Smooth muscle cell (in vitro differentiated cells): ENCODE results near the gene MRGPRX4. TPM values are rescaled to one million over a fixed set of nuclear protein-coding genes. Genes with fewer than 3 reads are reported as not detected.

Experiments
- DNase-seq: peaks from one replicate; lab custom pipeline; 2025; ENCODE audit not compliant: unreplicated experiment; lab: John Stamatoyannopoulos, UW
- H2AFZ ChIP-seq: fragments of 200-600 bp; sonication (generic); 2 replicates; pipeline ENCODE4 v1.6.0; 2016; ENCODE audit warnings: antibody characterized with exemption, low read depth, mild to moderate bottlenecking
- H3F3A ChIP-seq: fragments of 200-600 bp; sonication (generic); 2 replicates; pipeline ENCODE4 v1.6.0; 2017; ENCODE audit warnings: antibody characterized with exemption, low read depth
- H3K27ac ChIP-seq: fragments of 200-600 bp; sonication (generic); 2 replicates; pipeline ENCODE4 v1.5.1; 2016; ENCODE audit warnings: low read depth, mild to moderate bottlenecking
- H3K27me3 ChIP-seq: fragments of 200-600 bp; sonication (generic); 2 replicates; pipeline ENCODE4 v1.6.1; 2016; ENCODE audit warnings: low read depth, mild to moderate bottlenecking
- H3K36me3 ChIP-seq: fragments of 200-600 bp; sonication (generic); 2 replicates; pipeline ENCODE4 v1.5.1; 2016; ENCODE audit warnings: low read depth
- H3K4me1 ChIP-seq: fragments of 200-600 bp; sonication (generic); 2 replicates; pipeline ENCODE4 v1.5.1; 2016; ENCODE audit warnings: low read depth
- H3K4me2 ChIP-seq: fragments of 200-600 bp; sonication (generic); 2 replicates; pipeline ENCODE4 v1.6.0; 2016; ENCODE audit warnings: mild to moderate bottlenecking
- H3K4me3 ChIP-seq: fragments of 200-600 bp; sonication (generic); 2 replicates; pipeline ENCODE4 v1.5.1; 2016; ENCODE audit warnings: mild to moderate bottlenecking
- H3K79me2 ChIP-seq: fragments of 200-600 bp; sonication (generic); 2 replicates; pipeline ENCODE4 v1.6.0; 2016; ENCODE audit warnings: low read depth, mild to moderate bottlenecking
- H3K9ac ChIP-seq: fragments of 200-600 bp; sonication (generic); 2 replicates; pipeline ENCODE4 v1.6.0; 2016; ENCODE audit warnings: low read depth
- H3K9me3 ChIP-seq: fragments of 200-600 bp; sonication (generic); replicated peaks from 2 replicates; pipeline ENCODE4 v1.5.1; 2016; ENCODE audit warnings: low read depth
- H4K20me1 ChIP-seq: fragments of 200-600 bp; sonication (generic); 2 replicates; pipeline ENCODE4 v1.6.0; 2016; ENCODE audit warnings: low read depth
- WGBS: methylation state at CpG from one replicate; pipeline ENCODE4 v1.1.7; 2016; ENCODE audit warnings: low lambda C conversion rate; 5-methylcytosine and 5-hydroxymethylcytosine counted together
- polyA plus RNA-seq: library from polyadenylated mRNA; unstranded; fragments of >200 nt; fragmentation: Nextera tagmentation; extraction: Ambion mirVana; gene quantifications from 2 replicates; pipeline ENCODE4 v1.2.1, GENCODE V29; 2016
- total RNA-seq: library from RNA; depleted of rRNA; stranded (reverse); fragments of >200 nt; gene quantifications from 2 replicates; pipeline ENCODE4 v1.2.3, GENCODE V29; 2014
- TF ChIP-seq, protein P1 (sequence below): fragments of 200-600 bp; sonication (generic); IDR thresholded peaks from 2 replicates; pipeline ENCODE4 v1.5.1; 2017; ENCODE audit warnings: borderline replicate concordance, mild to moderate bottlenecking, antibody characterized with exemption; ENCODE audit not compliant: insufficient read depth, poor library complexity, severe bottlenecking

MRGPRX4 gene
- total and polyA plus RNA-seq, 2 experiments from 2014 or later, result not detected

DNA sequence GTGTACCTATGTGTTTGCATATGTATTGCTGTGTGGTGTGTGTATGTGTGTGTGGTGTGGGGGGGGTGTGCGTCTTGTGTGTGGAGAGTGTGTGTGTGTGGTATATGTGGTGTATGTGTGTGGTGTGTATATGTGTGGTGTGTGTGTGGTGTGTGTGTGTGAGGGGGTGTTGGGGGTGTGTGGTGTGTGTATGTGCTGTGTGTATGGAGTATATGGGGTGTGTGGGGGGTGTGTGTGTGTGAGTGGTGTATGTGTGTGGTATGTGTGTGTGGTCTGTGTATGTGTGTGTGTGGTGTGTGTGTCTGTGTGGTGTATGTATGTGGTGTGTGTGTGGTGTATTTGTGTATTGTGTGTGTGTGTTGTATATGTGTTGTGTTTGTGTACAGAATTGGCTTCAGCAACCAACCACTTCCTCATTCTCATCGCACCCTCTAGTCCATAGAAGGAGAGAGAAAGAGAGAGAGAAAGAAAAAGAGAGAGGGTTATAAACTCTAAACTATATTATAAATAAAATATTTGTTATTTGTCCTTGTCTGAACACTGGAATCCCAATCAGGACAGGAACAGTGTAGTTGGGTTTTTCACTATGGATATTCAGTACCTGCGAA, 50.3 kb downstream of the MRGPRX4 start:
- no peak overlapping the region for H3K4me2 ChIP-seq
- H3K36me3 ChIP-seq, result no peaks in the 10 kb centered on the region
- H3K9me3 ChIP-seq, result no peaks in the 10 kb centered on the region
- no peak overlapping the region for H3K4me3 ChIP-seq
- H3K27ac ChIP-seq, result no peak overlapping the region
- TF ChIP-seq, protein P1, sequence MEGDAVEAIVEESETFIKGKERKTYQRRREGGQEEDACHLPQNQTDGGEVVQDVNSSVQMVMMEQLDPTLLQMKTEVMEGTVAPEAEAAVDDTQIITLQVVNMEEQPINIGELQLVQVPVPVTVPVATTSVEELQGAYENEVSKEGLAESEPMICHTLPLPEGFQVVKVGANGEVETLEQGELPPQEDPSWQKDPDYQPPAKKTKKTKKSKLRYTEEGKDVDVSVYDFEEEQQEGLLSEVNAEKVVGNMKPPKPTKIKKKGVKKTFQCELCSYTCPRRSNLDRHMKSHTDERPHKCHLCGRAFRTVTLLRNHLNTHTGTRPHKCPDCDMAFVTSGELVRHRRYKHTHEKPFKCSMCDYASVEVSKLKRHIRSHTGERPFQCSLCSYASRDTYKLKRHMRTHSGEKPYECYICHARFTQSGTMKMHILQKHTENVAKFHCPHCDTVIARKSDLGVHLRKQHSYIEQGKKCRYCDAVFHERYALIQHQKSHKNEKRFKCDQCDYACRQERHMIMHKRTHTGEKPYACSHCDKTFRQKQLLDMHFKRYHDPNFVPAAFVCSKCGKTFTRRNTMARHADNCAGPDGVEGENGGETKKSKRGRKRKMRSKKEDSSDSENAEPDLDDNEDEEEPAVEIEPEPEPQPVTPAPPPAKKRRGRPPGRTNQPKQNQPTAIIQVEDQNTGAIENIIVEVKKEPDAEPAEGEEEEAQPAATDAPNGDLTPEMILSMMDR, result no peak
- DNase-seq, result no peak
- H4K20me1 ChIP-seq, result no peaks in the 10 kb centered on the region
- H3K4me1 ChIP-seq, result no peaks in the 10 kb centered on the region
- no peaks in the 10 kb centered on the region for H3F3A ChIP-seq
- H2AFZ ChIP-seq, result no peak overlapping the region
- no peak overlapping the region for H3K9ac ChIP-seq
- peaks cover 13% of the 10 kb centered on the region for H3K27me3 ChIP-seq
- no peaks in the 10 kb centered on the region for H3K79me2 ChIP-seq
- 93% methylated on average over 2 of the region's 3 CpGs for WGBS

Other genes starting within 250 kb of the MRGPRX4 start
- 4.9 and 8.1 TPM in 2 replicates for gene SERGEF, start 159.8 kb upstream of the MRGPRX4 start, total RNA-seq
- gene SERGEF, start 159.8 kb upstream of the MRGPRX4 start, polyA plus RNA-seq, result 7.4 and 9.8 TPM in 2 replicates
- gene TPH1, start 126.6 kb upstream of the MRGPRX4 start, total RNA-seq, result 0.09 TPM in 1 of 2 replicates, not detected in the other
- gene TPH1, start 126.6 kb upstream of the MRGPRX4 start, polyA plus RNA-seq, result not detected in 2 replicates
- gene SAAL1, start 66.8 kb upstream of the MRGPRX4 start, total RNA-seq, result 20.0 and 22.2 TPM in 2 replicates
- 19.4 and 19.9 TPM in 2 replicates for gene SAAL1, start 66.8 kb upstream of the MRGPRX4 start, polyA plus RNA-seq
- gene MRGPRX3, start 40.3 kb upstream of the MRGPRX4 start, total RNA-seq, result not detected in 2 replicates
- gene MRGPRX3, start 40.3 kb upstream of the MRGPRX4 start, polyA plus RNA-seq, result not detected in 2 replicates
- not detected in 2 replicates for gene SAA4, start 64.0 kb downstream of the MRGPRX4 start, total RNA-seq
- not detected in 2 replicates for gene SAA4, start 64.0 kb downstream of the MRGPRX4 start, polyA plus RNA-seq
- gene SAA2, start 75.8 kb downstream of the MRGPRX4 start, total RNA-seq, result not detected in 2 replicates
- gene SAA2, start 75.8 kb downstream of the MRGPRX4 start, polyA plus RNA-seq, result not detected in 2 replicates
- gene SAA1, start 93.4 kb downstream of the MRGPRX4 start, total RNA-seq, result not detected in 2 replicates
- 1.2 and 1.4 TPM in 2 replicates for gene SAA1, start 93.4 kb downstream of the MRGPRX4 start, polyA plus RNA-seq
- 13.1 and 20.2 TPM in 2 replicates for gene HPS5, start 149.3 kb downstream of the MRGPRX4 start, total RNA-seq
- 5.5 and 7.4 TPM in 2 replicates for gene HPS5, start 149.3 kb downstream of the MRGPRX4 start, polyA plus RNA-seq
- gene GTF2H1, start 149.7 kb downstream of the MRGPRX4 start, total RNA-seq, result 47.2 and 47.8 TPM in 2 replicates
- 22.0 and 28.3 TPM in 2 replicates for gene GTF2H1, start 149.7 kb downstream of the MRGPRX4 start, polyA plus RNA-seq
- 1,106 and 1,201 TPM in 2 replicates for gene LDHA, start 221.7 kb downstream of the MRGPRX4 start, total RNA-seq
- 2,158 and 2,272 TPM in 2 replicates for gene LDHA, start 221.7 kb downstream of the MRGPRX4 start, polyA plus RNA-seq
- gene LDHC, start 239.5 kb downstream of the MRGPRX4 start, total RNA-seq, result 0.45 and 3.1 TPM in 2 replicates
- 0.83 and 1.2 TPM in 2 replicates for gene LDHC, start 239.5 kb downstream of the MRGPRX4 start, polyA plus RNA-seq